Astrocyte of the spinal cord (primary cell): Measurements from ENCODE around the gene CGB7.
A peak's percentile ranks its signal among the peaks of the same experiment; 100 is the strongest.
"Not testable (repeated sequence)": the region's sequence is repeated elsewhere in the genome, so short reads cannot be mapped to it uniquely, and the experiment has no call there.

Experiments used
- DNase-seq: peaks from one replicate; pipeline ENCODE4 v3.0.0; 2011; ENCODE audit warnings: low read depth, low spot score
- H3K4me3 ChIP-seq: 2 replicates; pipeline ENCODE4 v1.5.1; 2011; ENCODE audit warnings: low read depth, mild to moderate bottlenecking, low read length, moderate library complexity
- in situ Hi-C: cut with HindIII; loops from 2 replicates; pipeline ENCODE4 v1.10.0; 2017; ENCODE audit warnings: low sequenced_read_pairs
- TF ChIP-seq, protein P1 (sequence below): IDR thresholded peaks from 2 replicates; pipeline ENCODE4 v1.5.1; 2012; ENCODE audit warnings: low read depth, mild to moderate bottlenecking, low read length, inconsistent platforms

The CGB7 gene

DNA sequence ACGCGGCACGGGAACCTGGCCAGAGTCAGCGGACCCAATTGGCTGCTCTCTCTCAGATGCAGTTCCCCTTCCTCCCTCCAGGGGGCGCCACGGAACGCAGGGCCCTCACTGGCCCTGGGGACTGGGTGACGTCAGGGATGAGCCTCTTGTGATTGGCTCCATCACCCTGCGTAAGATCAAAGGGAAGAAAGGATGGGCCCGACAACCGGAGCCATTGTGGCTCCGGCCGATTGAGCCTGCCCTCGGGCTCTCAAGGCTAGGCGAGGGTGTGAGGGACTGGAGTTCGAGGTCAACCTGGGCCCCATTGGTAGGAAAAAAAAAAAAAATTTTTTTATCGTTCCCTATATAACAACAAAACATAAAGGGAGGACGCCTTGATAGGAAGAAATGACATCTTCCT is 20.7 kb downstream of the CGB7 start, which contains the start of gene CGB1:
Gene CGB1 (minus strand): TSS at position 81 of the 400 bp plus-strand sequence. CDS start 184 bp downstream, outside the sequence.
- TF ChIP-seq, protein P1, sequence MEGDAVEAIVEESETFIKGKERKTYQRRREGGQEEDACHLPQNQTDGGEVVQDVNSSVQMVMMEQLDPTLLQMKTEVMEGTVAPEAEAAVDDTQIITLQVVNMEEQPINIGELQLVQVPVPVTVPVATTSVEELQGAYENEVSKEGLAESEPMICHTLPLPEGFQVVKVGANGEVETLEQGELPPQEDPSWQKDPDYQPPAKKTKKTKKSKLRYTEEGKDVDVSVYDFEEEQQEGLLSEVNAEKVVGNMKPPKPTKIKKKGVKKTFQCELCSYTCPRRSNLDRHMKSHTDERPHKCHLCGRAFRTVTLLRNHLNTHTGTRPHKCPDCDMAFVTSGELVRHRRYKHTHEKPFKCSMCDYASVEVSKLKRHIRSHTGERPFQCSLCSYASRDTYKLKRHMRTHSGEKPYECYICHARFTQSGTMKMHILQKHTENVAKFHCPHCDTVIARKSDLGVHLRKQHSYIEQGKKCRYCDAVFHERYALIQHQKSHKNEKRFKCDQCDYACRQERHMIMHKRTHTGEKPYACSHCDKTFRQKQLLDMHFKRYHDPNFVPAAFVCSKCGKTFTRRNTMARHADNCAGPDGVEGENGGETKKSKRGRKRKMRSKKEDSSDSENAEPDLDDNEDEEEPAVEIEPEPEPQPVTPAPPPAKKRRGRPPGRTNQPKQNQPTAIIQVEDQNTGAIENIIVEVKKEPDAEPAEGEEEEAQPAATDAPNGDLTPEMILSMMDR, result peak; percentile 42
- H3K4me3 ChIP-seq, DNase-seq, in situ Hi-C loops: not testable (repeated sequence)

DNA sequence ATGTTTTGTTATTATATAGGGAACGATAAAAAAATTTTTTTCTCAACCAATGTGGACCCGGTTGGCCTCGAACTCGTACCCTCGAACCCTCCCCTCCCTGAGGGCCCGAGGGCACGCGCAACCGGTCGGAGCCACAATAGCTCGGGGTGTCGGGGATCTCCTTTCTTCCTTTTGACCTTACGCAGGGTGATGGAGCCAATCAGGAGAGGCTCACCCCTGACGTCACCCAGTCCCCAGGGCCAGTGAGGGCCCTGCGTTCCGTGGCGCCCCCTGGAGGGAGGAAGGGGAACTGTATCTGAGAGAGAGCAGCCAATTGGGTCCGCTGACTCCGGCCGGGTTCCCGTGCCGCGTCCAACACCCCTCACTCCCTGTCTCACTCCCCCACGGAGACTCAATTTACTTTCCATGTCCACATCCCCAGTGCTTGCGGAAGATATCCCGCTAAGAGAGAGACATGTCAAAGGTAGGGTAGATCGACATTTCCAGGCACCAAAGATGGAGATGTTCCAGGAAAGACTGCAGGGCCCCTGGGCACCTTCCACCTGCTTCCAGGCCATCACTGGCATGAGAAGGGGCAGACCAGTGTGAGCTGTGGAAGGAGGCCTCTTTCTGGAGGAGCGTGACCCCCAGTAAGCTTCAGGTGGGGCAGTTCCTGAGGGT is 25.8 kb downstream of the CGB7 start, which contains the start of gene CGB2:
Gene CGB2 (plus strand): TSS at position 249 of the 660 bp plus-strand sequence. CDS start 206 bp downstream, at position 455.
- TF ChIP-seq, protein P1, result peak; percentile 31
- DNase-seq, in situ Hi-C loops, H3K4me3 ChIP-seq: not testable (repeated sequence)

DNA sequence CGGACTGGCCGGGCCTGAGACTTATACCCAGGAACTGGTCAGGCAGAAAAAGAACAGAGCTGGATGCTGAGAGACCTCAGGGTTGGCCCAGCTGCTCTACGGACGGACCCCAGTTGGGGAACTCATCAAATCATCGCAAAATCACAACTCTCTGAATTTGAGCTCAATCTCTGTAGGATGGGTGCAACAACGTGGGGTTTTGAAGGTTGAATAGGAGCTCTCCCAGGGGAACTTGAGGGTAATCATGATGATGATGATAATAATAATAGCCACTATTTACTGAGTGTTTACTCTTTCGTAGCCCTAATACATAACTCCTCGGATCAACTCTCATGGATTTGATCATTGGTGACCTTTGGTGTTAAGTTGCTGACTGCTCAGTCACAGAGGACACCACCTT is 27.2 kb downstream of the CGB7 start:
- in situ Hi-C loops, DNase-seq, H3K4me3 ChIP-seq: not testable (repeated sequence)

DNA sequence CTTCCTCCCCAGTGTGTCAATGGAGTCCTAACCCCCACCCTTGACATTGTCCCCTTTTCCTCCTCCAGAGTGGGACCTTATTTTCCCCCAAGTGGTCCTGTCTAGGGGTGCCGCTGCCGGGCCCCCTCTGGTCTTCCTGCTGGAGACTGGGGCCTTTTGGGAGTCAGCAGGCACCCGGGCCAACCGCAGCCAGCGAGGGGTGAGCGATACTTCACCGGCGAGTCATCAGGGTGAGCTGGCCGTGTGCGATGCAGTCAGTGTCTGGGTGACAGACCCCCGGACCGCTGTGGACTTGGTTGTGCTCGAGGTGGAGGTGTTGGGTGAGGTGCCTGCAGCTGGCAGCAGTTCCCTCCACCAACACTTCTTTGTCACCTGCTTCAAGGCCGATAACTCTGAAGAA is 27.8 kb downstream of the CGB7 start:
- DNase-seq, result peak; percentile 5
- not testable (repeated sequence) for H3K4me3 ChIP-seq

DNA sequence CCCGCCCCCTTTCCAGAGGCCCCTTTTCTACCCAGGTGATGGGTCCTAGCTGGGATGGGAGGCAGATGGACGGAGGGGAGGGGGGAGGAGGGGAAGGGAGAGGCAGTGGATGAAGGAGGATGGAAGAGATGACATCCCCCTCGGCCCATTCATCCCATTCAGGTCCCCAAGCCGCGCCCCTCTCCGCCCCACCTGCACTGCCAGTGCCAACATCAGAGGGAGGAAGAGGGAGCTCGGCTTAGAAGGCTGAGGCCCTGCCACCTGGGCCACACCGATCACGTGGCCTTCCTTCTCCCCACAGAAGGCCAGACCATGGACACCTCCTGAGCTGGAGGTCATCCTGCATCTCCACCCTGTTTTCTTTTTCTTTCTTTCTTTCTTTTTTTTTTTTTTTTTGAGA is 28.9 kb downstream of the CGB7 start:
- DNase-seq, result not testable (repeated sequence)

More for the DNA sequence above, 27.8 kb downstream of the CGB7 start:
- in situ Hi-C loops, result not testable (repeated sequence)

DNA sequence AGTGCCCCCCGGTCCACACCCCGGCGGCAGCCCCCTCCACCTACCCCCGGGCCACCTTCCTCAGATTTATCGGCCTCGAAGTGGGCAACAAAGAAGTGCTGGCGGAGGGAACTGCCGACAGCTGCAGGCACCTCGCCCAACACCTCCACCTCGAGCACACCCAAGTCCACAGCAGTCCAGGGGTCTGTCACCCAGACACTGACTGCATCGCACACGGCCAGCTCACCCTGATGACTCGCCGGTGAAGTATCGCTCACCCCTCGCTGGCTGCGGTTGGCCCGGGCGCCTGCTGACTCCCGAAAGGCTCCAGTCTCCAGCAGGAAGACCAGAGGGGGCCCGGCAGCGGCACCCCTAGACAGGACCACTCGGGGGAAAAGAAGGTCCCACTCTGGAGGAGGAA is 31.9 kb downstream of the CGB7 start:
- DNase-seq, H3K4me3 ChIP-seq, in situ Hi-C loops: not testable (repeated sequence)

More for the DNA sequence above, 28.9 kb downstream of the CGB7 start:
- H3K4me3 ChIP-seq, in situ Hi-C loops: not testable (repeated sequence)

DNA sequence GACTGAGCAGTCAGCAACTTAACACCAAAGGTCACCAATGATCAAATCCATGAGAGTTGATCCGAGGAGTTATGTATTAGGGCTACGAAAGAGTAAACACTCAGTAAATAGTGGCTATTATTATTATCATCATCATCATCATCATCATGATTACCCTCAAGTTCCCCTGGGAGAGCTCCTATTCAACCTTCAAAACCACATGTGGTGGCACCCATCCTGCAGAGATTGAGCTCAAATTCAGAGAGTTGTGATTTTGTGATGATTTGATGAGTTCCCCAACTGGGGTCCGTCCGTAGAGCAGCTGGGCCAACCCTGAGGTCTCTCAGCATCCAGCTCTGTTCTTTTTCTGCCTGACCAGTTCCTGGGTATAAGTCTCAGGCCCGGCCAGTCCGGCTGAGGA is 32.5 kb downstream of the CGB7 start:
- H3K4me3 ChIP-seq, DNase-seq, in situ Hi-C loops: not testable (repeated sequence)

DNA sequence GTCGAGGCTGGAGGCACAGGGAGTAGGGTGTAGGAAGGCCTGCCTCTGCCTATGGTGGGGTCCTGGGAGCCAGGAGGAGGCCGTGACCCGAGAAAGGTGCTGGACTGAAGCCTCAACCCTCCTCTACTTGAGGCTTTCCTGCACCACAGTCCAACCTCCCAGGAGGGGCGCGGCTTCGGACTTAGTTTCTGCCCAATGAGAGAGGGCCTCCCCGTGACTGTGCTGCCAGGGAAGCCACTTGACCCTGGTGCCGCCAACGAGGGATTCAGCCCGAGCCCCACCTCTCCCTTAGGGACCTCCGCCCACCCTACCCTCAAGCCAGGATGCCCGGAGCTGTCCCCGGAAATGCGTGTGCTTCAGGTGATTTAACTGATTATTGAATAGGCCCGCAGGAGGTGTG is 33.3 kb downstream of the CGB7 start, which contains the start of gene CGB3:
Gene CGB3 (minus strand): TSS at position 101 of the 400 bp plus-strand sequence. CDS start 362 bp downstream, outside the sequence.
- in situ Hi-C loops, DNase-seq, H3K4me3 ChIP-seq: not testable (repeated sequence)

DNA sequence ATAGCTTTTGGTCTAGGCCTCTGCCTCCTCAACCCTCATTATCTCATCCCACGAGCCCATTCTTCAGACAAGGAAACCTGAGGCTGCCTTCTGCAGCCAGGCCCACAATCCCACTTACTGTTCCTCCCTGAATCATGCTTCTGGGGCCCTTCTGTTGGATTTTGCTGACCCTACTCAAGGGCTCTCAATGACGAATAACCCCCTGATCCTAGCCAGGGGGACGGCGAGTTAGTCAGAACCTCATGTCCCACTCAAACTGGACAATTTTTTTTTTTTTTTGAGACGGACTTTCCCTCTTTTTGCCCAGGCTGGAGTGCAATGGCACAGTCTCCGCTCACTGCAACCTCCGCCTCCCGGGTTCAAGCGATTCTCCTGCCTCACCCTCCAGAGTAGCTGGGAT is 35.4 kb downstream of the CGB7 start:
- in situ Hi-C loops, result no loop called here
- TF ChIP-seq, protein P1, result no peak
- DNase-seq, result no peak

More for the DNA sequence above, 35.4 kb downstream of the CGB7 start:
- H3K4me3 ChIP-seq, result no peak overlapping the region
